PFSK-1 (cell line): Measurements from ENCODE around the gene GPX7.

ENCODE experiments used
- FOXP2 ChIP-seq: optimal IDR thresholded peaks from 2 replicates; pipeline ENCODE3; 2011; ENCODE audit warnings: borderline replicate concordance, control low read depth, inconsistent platforms; ENCODE audit not compliant: insufficient read depth; ENCODE audit errors: extremely low read length, extremely low read depth
- POLR2AphosphoS5 ChIP-seq: IDR thresholded peaks from 2 replicates; pipeline ENCODE4 v1.6.1; 2012; ENCODE audit warnings: low read depth, mild to moderate bottlenecking, control low read depth, low read length, moderate library complexity
- SIN3A ChIP-seq: IDR thresholded peaks from 2 replicates; pipeline ENCODE4 v1.6.1; 2012; ENCODE audit warnings: mild to moderate bottlenecking, low read length, moderate library complexity, borderline replicate concordance; ENCODE audit not compliant: insufficient read depth
- TAF1 ChIP-seq: IDR thresholded peaks from 2 replicates; pipeline ENCODE4 v1.6.1; 2012; ENCODE audit warnings: low read length, control low read depth, borderline replicate concordance; ENCODE audit not compliant: insufficient read depth
- TF ChIP-seq, protein P1 (sequence below), 2 experiments: IDR thresholded peaks; 2 replicates each; pipeline versions ENCODE4 v1.6.1 to v1.8.0; 2011 to 2012; ENCODE audit warnings: low read depth in 2 of 2, low read length in 2 of 2, control low read depth in 1 of 2, inconsistent platforms in 1 of 2, mild to moderate bottlenecking in 1 of 2, moderate library complexity in 1 of 2; ENCODE audit not compliant: insufficient read depth in 1 of 2

The GPX7 gene

DNA sequence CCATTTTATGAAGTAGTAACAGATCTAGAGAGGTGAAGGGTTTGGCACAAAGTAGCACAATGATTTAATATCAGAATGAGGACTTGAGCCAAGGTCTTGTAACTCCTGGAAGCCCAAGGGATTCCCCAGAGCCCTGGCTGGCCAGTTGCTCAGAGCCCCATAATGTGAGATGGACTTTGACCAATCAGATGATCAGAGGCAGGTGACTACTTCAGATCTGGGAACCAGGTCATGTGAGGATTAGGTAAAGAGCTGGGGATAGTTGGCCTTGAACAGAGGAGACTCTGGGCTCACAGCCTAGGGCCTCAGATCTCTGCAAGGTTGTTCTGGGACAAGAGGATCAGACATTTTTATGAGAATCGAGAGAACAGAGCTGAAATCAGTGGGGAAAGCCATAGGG, 49.7 kb downstream of the GPX7 start:
- TF ChIP-seq FOXP2 (no peak), SIN3A (no peak), POLR2AphosphoS5 (no peak), TAF1 (no peak)

- TF ChIP-seq POLR2AphosphoS5 (no peak), SIN3A (no peak), FOXP2 (no peak)
- TF ChIP-seq, protein P1, sequence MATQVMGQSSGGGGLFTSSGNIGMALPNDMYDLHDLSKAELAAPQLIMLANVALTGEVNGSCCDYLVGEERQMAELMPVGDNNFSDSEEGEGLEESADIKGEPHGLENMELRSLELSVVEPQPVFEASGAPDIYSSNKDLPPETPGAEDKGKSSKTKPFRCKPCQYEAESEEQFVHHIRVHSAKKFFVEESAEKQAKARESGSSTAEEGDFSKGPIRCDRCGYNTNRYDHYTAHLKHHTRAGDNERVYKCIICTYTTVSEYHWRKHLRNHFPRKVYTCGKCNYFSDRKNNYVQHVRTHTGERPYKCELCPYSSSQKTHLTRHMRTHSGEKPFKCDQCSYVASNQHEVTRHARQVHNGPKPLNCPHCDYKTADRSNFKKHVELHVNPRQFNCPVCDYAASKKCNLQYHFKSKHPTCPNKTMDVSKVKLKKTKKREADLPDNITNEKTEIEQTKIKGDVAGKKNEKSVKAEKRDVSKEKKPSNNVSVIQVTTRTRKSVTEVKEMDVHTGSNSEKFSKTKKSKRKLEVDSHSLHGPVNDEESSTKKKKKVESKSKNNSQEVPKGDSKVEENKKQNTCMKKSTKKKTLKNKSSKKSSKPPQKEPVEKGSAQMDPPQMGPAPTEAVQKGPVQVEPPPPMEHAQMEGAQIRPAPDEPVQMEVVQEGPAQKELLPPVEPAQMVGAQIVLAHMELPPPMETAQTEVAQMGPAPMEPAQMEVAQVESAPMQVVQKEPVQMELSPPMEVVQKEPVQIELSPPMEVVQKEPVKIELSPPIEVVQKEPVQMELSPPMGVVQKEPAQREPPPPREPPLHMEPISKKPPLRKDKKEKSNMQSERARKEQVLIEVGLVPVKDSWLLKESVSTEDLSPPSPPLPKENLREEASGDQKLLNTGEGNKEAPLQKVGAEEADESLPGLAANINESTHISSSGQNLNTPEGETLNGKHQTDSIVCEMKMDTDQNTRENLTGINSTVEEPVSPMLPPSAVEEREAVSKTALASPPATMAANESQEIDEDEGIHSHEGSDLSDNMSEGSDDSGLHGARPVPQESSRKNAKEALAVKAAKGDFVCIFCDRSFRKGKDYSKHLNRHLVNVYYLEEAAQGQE (IDR thresholded peaks at IDR 0.05; ENCODE audit: insufficient read depth in 1 of 2, low read depth in 2 of 2, low read length in 2 of 2): no peak
Observed at GRCh38 chr1:52653207-52653849, 51.2 kb downstream of the GPX7 start.

DNA sequence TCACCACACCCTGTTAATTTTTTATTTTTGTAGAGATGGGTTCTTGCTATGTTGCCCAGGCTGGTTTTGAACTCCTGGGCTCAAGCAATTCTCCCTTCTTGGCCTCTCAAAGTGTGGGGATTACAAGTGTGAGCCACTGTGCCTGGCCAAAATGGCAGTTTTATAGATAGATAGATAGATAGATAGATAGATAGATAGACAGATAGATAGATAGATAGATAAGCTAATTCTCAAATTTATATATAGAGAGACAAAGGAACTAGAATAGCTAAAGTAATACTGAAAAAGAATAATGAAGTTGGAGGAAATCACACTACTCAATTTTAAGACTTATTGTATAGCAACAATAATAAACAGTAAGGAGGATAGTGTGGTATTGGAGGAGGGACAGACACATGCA, 51.9 kb downstream of the GPX7 start:
- TF ChIP-seq SIN3A (no peak), TAF1 (no peak), POLR2AphosphoS5 (no peak), FOXP2 (no peak)
- TF ChIP-seq, protein P1 (IDR thresholded peaks at IDR 0.05; ENCODE audit: insufficient read depth in 1 of 2, low read depth in 2 of 2, low read length in 2 of 2): no peak

GRCh38 chr1:52657702-52658101, 55.5 kb downstream of the GPX7 start:
- no peak for TF ChIP-seq SIN3A
- TF ChIP-seq FOXP2: no peak
- TF ChIP-seq TAF1: no peak
- TF ChIP-seq POLR2AphosphoS5: no peak
- TF ChIP-seq, protein P1 (IDR thresholded peaks at IDR 0.05; ENCODE audit: insufficient read depth in 1 of 2, low read depth in 2 of 2, low read length in 2 of 2): no peak
